RPMI8226 (cell line): Measurements from ENCODE around the gene STEAP3.

ENCODE experiments used
- DNase-seq: peaks from one replicate; pipeline ENCODE4 v3.0.0-alpha.2; 2015

Gene STEAP3

GRCh38 chr2:119248751-119249150 lies 25.1 kb downstream of the STEAP3 start:
- DNase-seq = no peak

DNA sequence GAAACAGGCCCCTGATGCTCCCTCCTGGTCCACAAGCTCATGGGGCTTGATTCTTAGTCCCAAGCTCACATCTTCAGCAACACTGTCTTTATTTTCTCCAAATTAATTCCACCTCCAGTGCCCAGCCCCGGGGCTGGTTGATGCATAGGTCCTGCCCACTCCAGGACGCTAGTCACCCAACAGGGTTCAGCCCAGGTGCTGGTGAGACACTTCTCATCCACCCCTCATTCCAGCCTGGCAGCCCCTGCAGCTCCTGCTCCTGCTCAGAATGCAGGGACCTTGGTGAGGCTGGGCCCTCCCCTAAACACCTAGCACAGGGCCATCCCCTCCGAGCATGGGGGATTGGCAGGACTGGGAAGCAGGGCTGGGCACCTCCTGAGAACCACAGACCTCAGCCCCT lies 25.7 kb downstream of the STEAP3 start:
- DNase-seq = no peak

GRCh38 chr2:119249855-119250717 lies 26.5 kb downstream of the STEAP3 start:
- no peak for DNase-seq

DNA sequence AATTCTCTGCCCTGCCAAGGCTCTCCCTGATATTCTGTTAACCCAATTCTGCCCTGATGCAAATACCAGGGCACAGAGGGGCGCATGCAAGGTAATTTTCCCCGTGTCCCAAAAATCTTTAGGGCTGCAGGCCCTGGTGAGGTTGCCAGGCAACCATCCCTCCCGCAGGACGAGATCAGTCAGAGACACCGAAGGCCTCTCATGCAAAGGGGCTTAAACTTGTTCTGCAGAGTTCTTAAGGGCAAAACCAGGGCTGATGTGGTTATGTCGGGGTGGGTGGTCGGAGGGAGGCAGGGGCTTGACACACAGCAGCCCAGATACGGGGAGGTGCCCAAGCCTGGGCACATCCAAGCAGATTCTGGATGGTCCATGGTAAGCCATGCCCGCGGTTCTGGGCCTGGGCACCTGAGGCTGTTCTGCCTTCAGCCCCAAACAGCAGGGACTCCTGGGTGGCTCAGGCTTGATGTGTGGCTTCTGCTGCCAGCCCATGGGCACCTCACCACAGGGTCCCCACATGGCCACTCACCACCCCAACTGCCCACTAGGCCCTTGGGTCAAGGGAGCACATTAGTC lies 27.2 kb downstream of the STEAP3 start:
- DNase-seq = no peak

DNA sequence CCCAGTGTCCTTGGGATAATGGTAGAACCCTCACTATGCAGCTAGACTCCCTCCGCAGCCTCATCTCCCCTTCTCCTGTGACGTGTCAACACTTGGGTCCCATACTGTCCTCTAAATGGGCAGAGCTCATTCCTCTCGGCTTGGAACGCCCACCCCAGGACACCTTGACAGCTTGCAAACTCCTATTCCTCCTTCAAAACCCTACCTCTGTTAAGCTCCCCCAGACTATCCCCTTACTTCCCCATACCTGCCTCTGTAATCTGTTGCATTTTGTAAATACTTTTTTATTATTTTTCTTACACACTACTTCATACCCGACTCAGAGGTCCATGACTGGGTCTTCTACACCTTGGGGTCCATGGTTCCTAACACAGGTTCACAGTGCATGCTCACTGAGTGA lies 28.0 kb downstream of the STEAP3 start:
- no peak for DNase-seq

DNA sequence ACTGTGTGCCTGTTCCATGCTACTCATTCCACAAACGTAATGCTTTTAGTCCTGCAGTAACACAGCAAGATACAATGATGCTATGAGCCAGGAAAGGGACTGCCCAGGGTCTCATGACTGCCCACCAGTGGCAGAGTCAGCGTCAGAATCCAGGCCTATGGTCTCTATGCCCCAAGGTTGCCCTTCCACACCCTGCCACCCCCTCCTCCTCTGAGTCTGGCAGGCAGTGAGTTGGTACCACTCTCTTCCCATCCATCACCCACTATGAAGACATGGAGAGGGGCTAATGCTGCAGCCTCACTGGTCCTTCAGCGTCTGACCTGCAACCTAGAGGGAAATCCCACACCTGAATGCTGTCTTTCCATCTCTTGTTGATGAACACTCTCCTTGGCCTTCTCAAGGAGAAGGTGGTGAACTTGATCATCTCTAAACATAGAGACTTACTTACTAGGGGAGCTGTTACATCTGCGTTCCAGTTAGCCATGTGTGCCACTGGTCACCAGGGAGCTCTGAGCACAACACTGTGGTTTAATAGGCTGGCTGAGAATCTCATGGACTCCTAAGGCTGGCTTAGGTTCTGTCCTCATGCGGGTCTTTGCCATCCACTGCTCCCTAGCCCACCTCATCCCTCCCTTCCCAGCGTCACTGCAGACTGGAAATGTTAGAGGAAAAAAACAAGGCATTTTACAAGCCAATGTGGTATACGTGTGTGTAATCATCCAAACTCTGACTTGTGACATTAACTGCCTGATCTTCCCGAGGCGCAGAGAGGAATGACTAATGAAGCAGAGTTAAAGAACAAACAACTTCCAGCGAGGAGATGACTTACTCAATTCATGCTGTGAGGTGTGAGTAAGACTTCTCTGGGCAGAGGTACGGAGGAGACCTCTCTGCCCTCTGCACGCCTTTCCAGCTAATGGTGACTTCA lies 28.8 kb downstream of the STEAP3 start:
- no peak for DNase-seq

GRCh38 chr2:119253114-119253702 lies 29.6 kb downstream of the STEAP3 start:
- DNase-seq = no peak

DNA sequence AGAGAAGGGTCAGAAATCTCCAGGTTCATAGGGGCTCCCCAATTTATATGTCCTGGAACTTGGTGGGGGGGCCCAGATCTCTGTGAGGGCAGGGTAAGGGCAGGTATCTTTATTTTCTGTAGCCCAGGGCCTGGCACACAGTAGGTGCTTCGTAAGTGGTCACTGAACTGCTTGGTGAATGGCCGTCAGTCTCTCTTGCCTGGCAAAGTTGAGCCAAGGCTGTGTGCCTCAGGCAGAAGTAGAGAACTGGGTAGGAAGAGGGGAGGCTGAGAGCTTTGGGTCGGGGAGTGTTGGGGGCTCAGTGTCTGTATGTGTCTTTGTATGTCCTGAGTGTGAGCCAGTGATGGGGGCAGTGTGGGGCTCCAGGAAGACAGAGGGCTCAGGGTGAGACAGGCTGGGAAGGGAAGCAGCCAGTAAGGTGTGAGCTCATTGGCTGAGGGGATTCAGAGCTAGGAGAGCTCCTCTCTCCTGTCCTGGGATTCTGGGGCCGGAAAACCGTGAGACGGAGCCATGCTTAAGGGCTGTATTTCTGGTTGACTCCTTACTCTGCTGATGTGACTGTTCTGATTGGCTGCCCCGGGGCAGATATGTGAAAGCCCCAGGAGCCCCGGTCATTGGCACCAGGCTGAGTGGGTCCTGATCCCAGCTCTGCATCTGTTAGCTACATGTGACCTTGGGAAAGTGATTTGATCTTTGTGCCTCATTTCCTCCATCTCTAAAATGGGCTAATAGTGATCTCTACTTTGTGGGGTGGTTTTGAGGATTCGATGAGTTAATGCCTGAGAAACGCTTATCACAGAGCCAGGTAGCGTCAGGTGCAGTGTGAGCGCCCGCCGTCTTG lies 30.3 kb downstream of the STEAP3 start:
- DNase-seq = no peak

DNA sequence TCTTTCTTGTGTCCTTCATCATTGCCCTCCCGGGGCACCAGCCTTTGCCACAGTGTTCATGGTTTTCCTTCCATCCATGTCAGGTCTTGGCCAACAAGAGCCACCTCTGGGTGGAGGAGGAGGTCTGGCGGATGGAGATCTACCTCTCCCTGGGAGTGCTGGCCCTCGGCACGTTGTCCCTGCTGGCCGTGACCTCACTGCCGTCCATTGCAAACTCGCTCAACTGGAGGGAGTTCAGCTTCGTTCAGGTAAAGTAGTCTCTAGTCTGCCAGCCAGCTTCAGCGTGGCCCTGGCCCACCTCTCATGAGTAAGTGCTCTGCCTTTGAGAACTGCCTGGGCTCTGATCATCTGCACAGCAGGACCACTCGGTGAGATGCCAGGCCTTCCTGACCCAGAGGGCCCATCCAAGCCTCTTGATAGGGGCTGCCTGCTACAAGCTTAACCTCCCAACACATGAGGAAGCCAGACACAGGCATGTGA lies 31.0 kb downstream of the STEAP3 start:
- DNase-seq = no peak

- no peak for DNase-seq
Measured at GRCh38 chr2:119255760-119256581, 32.3 kb downstream of the STEAP3 start.

- no peak for DNase-seq
Measured at GRCh38 chr2:119256582-119256921, 32.9 kb downstream of the STEAP3 start.

- DNase-seq = no peak
Measured at GRCh38 chr2:119257198-119257597, 33.6 kb downstream of the STEAP3 start.

DNA sequence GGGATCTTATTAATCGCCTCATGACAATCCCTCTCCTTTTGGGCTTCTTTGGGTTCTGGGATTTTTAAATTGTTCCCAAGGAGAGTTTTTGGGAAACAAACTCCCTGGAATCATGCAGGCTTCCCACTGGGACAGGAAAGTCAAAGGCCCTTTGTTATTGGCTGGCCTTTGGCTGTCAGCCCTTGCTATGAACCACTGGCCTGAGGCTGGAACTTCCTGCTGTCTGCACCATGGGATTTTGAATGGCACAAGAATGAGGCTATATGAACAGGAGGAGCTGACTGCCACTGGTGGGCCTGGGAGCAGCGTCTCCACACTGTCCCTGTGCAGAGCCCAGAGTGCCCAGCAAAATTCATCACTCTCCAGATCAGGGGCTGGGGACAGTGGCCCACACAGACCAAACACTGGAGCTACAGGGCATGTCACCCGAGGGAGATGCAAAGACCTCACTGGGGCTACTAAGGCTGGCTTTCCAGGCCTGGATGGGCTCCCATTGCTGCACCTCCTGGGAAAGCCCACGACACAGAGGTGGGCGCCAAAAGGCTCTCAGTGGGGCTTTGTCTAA lies 35.7 kb downstream of the STEAP3 start:
- DNase-seq = no peak

GRCh38 chr2:119260646-119261492 lies 37.2 kb downstream of the STEAP3 start:
- DNase-seq = no peak

GRCh38 chr2:119261493-119262225 lies 38.0 kb downstream of the STEAP3 start:
- no peak for DNase-seq

GRCh38 chr2:119263025-119263424 lies 39.4 kb downstream of the STEAP3 start:
- no peak for DNase-seq

GRCh38 chr2:119263656-119264055 lies 40.0 kb downstream of the STEAP3 start:
- DNase-seq = no peak

- DNase-seq = peak; percentile 60
Measured at GRCh38 chr2:119264781-119265692, 41.4 kb downstream of the STEAP3 start.
